22Rv1 (cell line): ENCODE results near the gene SGK2.
"Not testable (repeated sequence)": the region's sequence is repeated elsewhere in the genome, so short reads cannot be mapped to it uniquely, and the experiment has no call there.

ENCODE experiments used
- H3K27ac ChIP-seq: fragments of 450-650 bp; 2 replicates; pipeline ENCODE4 v1.5.1; 2017
- CTCF ChIP-seq: fragments of 450-650 bp; IDR thresholded peaks from 2 replicates; pipeline ENCODE4 v1.5.1; 2017; ENCODE audit warnings: mild to moderate bottlenecking
- ZFX ChIP-seq: fragments of 450-650 bp; IDR thresholded peaks from 2 replicates; pipeline ENCODE4 v1.6.1; 2017; ENCODE audit warnings: antibody characterized with exemption, borderline replicate concordance

SGK2 gene

GRCh38 chr20:43584448-43585136, 25.8 kb downstream of the SGK2 start:
- TF ChIP-seq CTCF (no peak), ZFX (no peak)
- H3K27ac ChIP-seq, result no peak overlapping the region

- no peak for TF ChIP-seq CTCF
- TF ChIP-seq ZFX, result no peak
- H3K27ac ChIP-seq, result no peak overlapping the region
These were observed 27.8 kb downstream of the SGK2 start for GRCh38 chr20:43586641-43587040.

GRCh38 chr20:43588526-43588925, 29.7 kb downstream of the SGK2 start:
- not testable (repeated sequence) for H3K27ac ChIP-seq

GRCh38 chr20:43590036-43590391, 31.2 kb downstream of the SGK2 start:
- peak overlapping the region; percentile 80 for H3K27ac ChIP-seq
- TF ChIP-seq ZFX, result no peak
- TF ChIP-seq CTCF, result no peak

GRCh38 chr20:43590392-43591303, 31.8 kb downstream of the SGK2 start, which contains the start of gene IFT52:
Gene IFT52, plus strand, starts transcription at chr20:43590937. Its CDS starts 3,762 bp downstream, at chr20:43594699.
- TF ChIP-seq CTCF (no peak), ZFX (no peak)
- peak within 1 kb of the TSS; percentile 80 for H3K27ac ChIP-seq

GRCh38 chr20:43601960-43602359, 43.1 kb downstream of the SGK2 start:
- not testable (repeated sequence) for H3K27ac ChIP-seq

- H3K27ac ChIP-seq, result no peak overlapping the region
- TF ChIP-seq CTCF (no peak), ZFX (no peak)
These were observed 44.3 kb downstream of the SGK2 start for GRCh38 chr20:43603124-43603523.

- TF ChIP-seq CTCF (no peak), ZFX (no peak)
These were observed 46.9 kb downstream of the SGK2 start for GRCh38 chr20:43605715-43606114.

GRCh38 chr20:43607278-43607677, 48.5 kb downstream of the SGK2 start:
- H3K27ac ChIP-seq, result not testable (repeated sequence)

More at GRCh38 chr20:43605715-43606114, 46.9 kb downstream of the SGK2 start:
- H3K27ac ChIP-seq, result no peak overlapping the region
